GM12878 (cell line): ENCODE measurements around the gene FARS2.

ENCODE experiments used
- HDGF ChIP-seq: fragments of 450-650 bp; IDR thresholded peaks from 2 replicates; pipeline ENCODE4 v1.6.1; 2016; ENCODE audit warnings: antibody characterized with exemption
- NFIC ChIP-seq: IDR thresholded peaks from 2 replicates; pipeline ENCODE4 v1.6.1; 2012; ENCODE audit warnings: low read depth, mild to moderate bottlenecking, inconsistent platforms, low read length, moderate library complexity
- RAD21 ChIP-seq: IDR thresholded peaks from 2 replicates; pipeline ENCODE4 v1.6.1; 2011; ENCODE audit warnings: mild to moderate bottlenecking, low read depth, low read length, moderate library complexity; ENCODE audit not compliant: insufficient read depth
- SUZ12 ChIP-seq: fragments of 200-600 bp; sonication (generic); IDR thresholded peaks from one replicate; pipeline ENCODE4 v1.6.1; 2018; ENCODE audit warnings: antibody characterized with exemption, mild to moderate bottlenecking; ENCODE audit not compliant: unreplicated experiment
- TF ChIP-seq, protein P1 (sequence below): IDR thresholded peaks from 2 replicates; pipeline ENCODE4 v1.6.1; 2011; ENCODE audit warnings: low read depth, mild to moderate bottlenecking, low read length, moderate library complexity, borderline replicate concordance; ENCODE audit errors: extremely low read depth

DNA sequence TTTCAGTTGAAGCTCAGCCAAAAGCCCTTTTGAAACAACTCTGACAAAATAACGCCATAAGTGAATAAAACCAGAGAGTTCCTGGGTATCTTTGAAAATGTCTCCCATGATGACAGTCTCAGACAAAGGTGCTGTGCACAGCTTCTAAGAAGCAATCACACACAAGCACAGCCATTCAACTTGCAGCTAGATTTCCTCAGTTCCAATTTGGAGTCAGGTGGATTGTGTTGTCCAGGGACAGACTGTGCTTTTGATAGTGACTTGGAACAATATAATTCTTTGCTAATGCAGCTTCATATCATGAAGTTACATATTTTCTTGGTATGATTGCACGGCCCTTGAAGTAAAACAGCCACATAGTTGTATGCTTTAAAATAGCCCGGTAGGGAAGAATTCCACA lies 105.6 kb downstream of the FARS2 start:
- TF ChIP-seq NFIC (no peak), HDGF (no peak), SUZ12 (no peak), RAD21 (no peak)
- TF ChIP-seq, protein P1, sequence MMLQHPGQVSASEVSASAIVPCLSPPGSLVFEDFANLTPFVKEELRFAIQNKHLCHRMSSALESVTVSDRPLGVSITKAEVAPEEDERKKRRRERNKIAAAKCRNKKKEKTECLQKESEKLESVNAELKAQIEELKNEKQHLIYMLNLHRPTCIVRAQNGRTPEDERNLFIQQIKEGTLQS = no peak
